Natural killer cell treated with Interleukin-12 subunit alpha and Interleukin-12 subunit beta and Interleukin-15 and Interleukin-18, amount 100 ng/mL, for 72 hours (primary cell): Measurements from ENCODE around the gene TBCB. TPM values are rescaled to one million over a fixed set of nuclear protein-coding genes. Genes with fewer than 3 reads are reported as not detected.

Source experiments
- ATAC-seq, 2 donors: fragments of 150-1000 bp; cut with Tn5 transposase in 1 of 2; sonication (Bioruptor Pico), chemical (Tn5 transposase) in 1 of 2; 2 replicates each; pipeline ENCODE4 v1.10.0; 2021
- DNase-seq: peaks from one replicate; pipeline ENCODE4 v3.0.0; 2022; ENCODE audit warnings: low spot score
- H3K27ac Mint-ChIP-seq, 2 donors: 1 replicate in 1 of 2; 2 replicates in 1 of 2; pipeline ENCODE4 v1.8.0; 2022; ENCODE audit warnings: mixed read lengths in 2 of 2, mild to moderate bottlenecking in 1 of 2, moderate library complexity in 1 of 2
- H3K27me3 Mint-ChIP-seq, 2 donors: 1 replicate in 1 of 2; 2 replicates in 1 of 2; pipeline ENCODE4 v1.8.0; 2022; ENCODE audit warnings: mixed read lengths in 2 of 2
- H3K36me3 Mint-ChIP-seq: one replicate; pipeline ENCODE4 v1.8.0; 2022; ENCODE audit warnings: mixed read lengths
- H3K4me1 Mint-ChIP-seq, 2 donors: 1 replicate in 1 of 2; 2 replicates in 1 of 2; pipeline ENCODE4 v1.8.0; 2022; ENCODE audit warnings: low read depth in 2 of 2, mixed read lengths in 2 of 2, mild to moderate bottlenecking in 1 of 2
- H3K4me3 Mint-ChIP-seq: one replicate; pipeline ENCODE4 v1.8.0; 2022; ENCODE audit warnings: mixed read lengths
- H3K9me3 Mint-ChIP-seq: 2 replicates; pipeline ENCODE4 v1.8.0; 2022; ENCODE audit warnings: mixed read lengths
- total RNA-seq, 2 donors: library from RNA; stranded (reverse); gene quantifications; one replicate each; pipeline ENCODE4 v1.2.3, GENCODE V29; 2022

TBCB gene
- total RNA-seq, 2 donors from 2014 or later = 130 to 141 TPM

DNA sequence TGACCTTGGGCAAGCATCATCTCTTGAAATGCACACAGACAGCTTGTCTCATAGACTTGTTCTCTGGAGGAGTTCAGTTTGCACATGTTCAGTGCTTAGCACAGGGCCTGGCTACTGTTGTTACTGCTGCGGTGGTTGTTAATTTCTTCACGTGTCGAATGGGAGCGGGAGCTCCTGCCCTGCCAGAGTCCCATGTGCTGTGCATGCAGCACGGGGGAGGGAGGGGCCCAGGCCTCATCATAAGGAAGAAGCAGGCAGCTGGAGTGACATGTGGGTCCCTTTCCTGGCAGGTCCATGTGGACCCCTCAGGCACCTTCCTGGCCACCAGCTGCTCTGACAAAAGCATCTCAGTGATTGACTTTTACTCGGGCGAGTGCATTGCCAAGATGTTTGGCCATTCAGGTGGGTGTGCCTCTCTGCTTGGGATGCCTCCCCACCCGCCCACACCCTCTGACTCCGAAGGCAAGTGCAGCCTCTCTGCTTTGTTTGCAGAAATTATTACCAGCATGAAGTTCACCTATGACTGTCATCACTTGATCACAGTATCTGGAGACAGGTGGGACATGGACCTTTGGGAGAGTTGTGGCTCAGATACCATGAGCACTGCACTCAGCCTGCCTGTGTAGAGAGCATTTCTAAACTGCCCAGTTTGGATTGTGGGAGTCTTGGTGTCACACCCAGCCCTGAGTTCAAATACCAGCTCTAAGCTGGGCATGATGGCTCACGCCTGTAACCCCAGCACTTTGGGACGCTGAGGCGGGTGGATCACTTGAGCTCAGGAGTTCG is 24.2 kb upstream of the TBCB start:
- peaks cover 0 to 5% of the 10 kb centered on the region in 2 donors for H3K4me1 Mint-ChIP-seq
- ATAC-seq (no peak), DNase-seq (no peak)
- no peaks in the 10 kb centered on the region for H3K36me3 Mint-ChIP-seq
- H3K9me3 Mint-ChIP-seq = no peaks in the 10 kb centered on the region
- H3K27me3 Mint-ChIP-seq = no peaks in the 10 kb centered on the region
- H3K4me3 Mint-ChIP-seq = no peak overlapping the region
- no peak overlapping the region for H3K27ac Mint-ChIP-seq

- H3K36me3 Mint-ChIP-seq = peaks cover 5% of the 10 kb centered on the region
- H3K9me3 Mint-ChIP-seq = no peaks in the 10 kb centered on the region
- H3K27ac Mint-ChIP-seq = no peak overlapping the region
- peaks cover 0 to 7% of the 10 kb centered on the region in 2 donors for H3K4me1 Mint-ChIP-seq
- H3K27me3 Mint-ChIP-seq = no peaks in the 10 kb centered on the region
- H3K4me3 Mint-ChIP-seq = no peak overlapping the region
- ATAC-seq (no peak), DNase-seq (no peak)
Observed at GRCh38 chr19:36092566-36092965, 22.7 kb upstream of the TBCB start.

GRCh38 chr19:36093146-36093662 is 22.1 kb upstream of the TBCB start:
- no peaks in the 10 kb centered on the region for H3K9me3 Mint-ChIP-seq
- no peak for ATAC-seq
- no peak for DNase-seq
- H3K36me3 Mint-ChIP-seq = peaks cover 5% of the 10 kb centered on the region
- H3K4me1 Mint-ChIP-seq = peaks cover 0 to 7% of the 10 kb centered on the region in 2 donors
- H3K27me3 Mint-ChIP-seq = no peaks in the 10 kb centered on the region
- peak overlapping the region in 1 of 2 donors; percentile 31 for H3K27ac Mint-ChIP-seq
- no peak overlapping the region for H3K4me3 Mint-ChIP-seq

DNA sequence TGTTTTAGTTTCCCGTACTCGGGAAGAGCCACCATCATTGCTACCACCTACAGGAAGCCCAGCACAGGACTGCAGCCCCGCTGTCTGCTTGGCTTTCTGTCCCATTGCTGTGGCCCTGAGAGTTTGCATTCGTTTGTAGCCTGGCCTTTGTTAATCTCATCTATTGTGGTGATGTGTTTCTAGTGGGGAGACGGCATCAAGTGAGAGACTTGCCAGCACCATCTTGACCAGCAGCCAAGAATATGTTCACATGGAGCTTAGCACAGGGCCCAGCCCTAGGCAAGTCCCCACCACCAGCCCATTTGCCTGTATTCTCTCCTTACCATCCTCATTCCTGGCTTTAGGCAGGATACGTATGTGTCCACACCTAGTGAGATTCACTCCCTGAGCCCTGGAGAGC is 21.6 kb upstream of the TBCB start:
- H3K9me3 Mint-ChIP-seq = no peaks in the 10 kb centered on the region
- peak overlapping the region in 1 of 2 donors; percentile 31 for H3K27ac Mint-ChIP-seq
- ATAC-seq (no peak), DNase-seq (no peak)
- H3K36me3 Mint-ChIP-seq = peaks cover 9% of the 10 kb centered on the region
- H3K4me3 Mint-ChIP-seq = no peak overlapping the region
- H3K27me3 Mint-ChIP-seq = no peaks in the 10 kb centered on the region
- peaks cover 0 to 7% of the 10 kb centered on the region in 2 donors for H3K4me1 Mint-ChIP-seq

DNA sequence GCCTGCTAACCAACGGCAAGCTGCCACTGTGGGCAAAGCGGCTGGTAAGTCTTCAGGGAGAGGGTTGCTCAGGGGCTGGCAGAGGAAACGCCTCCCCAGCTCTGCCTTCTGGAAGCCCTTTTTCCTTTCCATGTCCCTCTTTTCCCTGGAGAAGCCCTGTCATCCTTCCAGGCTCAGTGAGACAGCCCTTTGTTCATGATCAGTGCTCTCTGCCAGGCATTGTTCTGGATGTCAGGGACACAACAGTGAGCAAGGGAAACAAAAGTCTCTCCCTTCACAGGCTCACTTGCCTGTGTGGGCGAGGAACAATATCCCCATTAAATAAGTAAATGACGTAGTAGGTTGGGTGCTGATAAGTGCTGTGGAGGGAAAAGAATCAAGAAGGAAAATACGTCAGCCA is 18.2 kb upstream of the TBCB start:
- no peak overlapping the region for H3K4me3 Mint-ChIP-seq
- H3K36me3 Mint-ChIP-seq = peaks cover 9% of the 10 kb centered on the region
- ATAC-seq = no peak
- peaks cover 0 to 5% of the 10 kb centered on the region in 2 donors for H3K4me1 Mint-ChIP-seq
- no peak overlapping the region for H3K27ac Mint-ChIP-seq
- no peaks in the 10 kb centered on the region for H3K9me3 Mint-ChIP-seq
- no peaks in the 10 kb centered on the region for H3K27me3 Mint-ChIP-seq
- DNase-seq = no peak

- H3K27me3 Mint-ChIP-seq = no peaks in the 10 kb centered on the region
- H3K4me3 Mint-ChIP-seq = no peak overlapping the region
- peaks cover 9% of the 10 kb centered on the region for H3K36me3 Mint-ChIP-seq
- no peaks in the 10 kb centered on the region for H3K9me3 Mint-ChIP-seq
- H3K4me1 Mint-ChIP-seq = peaks cover 0 to 2% of the 10 kb centered on the region in 2 donors
- DNase-seq (no peak), ATAC-seq (no peak)
- H3K27ac Mint-ChIP-seq = no peak overlapping the region
Observed at GRCh38 chr19:36099166-36099785, 16.0 kb upstream of the TBCB start.

DNA sequence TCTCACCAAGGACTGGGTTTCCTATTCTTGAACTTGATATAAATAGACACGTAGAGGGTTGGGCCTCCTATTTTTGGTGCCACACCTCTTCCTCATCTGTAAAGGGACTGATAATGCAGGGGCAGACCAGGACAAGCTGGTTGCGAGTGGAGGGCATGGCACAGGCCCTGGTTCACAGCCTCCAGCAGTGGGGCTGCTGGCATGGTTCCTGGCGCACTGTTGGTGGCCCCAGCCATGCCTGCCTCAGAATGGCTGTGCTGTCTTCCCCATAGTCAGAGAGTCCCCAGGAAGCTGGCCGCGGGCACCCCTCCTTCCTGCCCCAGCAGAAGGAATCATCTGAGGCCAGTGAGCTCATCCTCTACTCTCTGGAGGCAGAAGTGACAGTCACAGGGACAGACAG is 14.8 kb upstream of the TBCB start:
- no peak for DNase-seq
- H3K36me3 Mint-ChIP-seq = peaks cover 9% of the 10 kb centered on the region
- no peak overlapping the region for H3K27ac Mint-ChIP-seq
- no peaks in the 10 kb centered on the region for H3K9me3 Mint-ChIP-seq
- H3K4me3 Mint-ChIP-seq = no peak overlapping the region
- H3K27me3 Mint-ChIP-seq = no peaks in the 10 kb centered on the region
- ATAC-seq = peak in 1 of 2 donors; percentile 13
- H3K4me1 Mint-ChIP-seq = peaks cover 0 to 2% of the 10 kb centered on the region in 2 donors

- peaks cover 0 to 4% of the 10 kb centered on the region in 2 donors for H3K4me1 Mint-ChIP-seq
- H3K27ac Mint-ChIP-seq = no peak overlapping the region
- DNase-seq = no peak
- H3K27me3 Mint-ChIP-seq = no peaks in the 10 kb centered on the region
- H3K36me3 Mint-ChIP-seq = peaks cover 9% of the 10 kb centered on the region
- no peak for ATAC-seq
- no peaks in the 10 kb centered on the region for H3K9me3 Mint-ChIP-seq
- no peak overlapping the region for H3K4me3 Mint-ChIP-seq
Observed at GRCh38 chr19:36101550-36102327, 13.5 kb upstream of the TBCB start.

- no peak for DNase-seq
- Mint-ChIP-seq H3K27ac (no peak overlapping the region), H3K27me3 (no peaks in the 10 kb centered on the region)
Observed at GRCh38 chr19:36103040-36103626, 12.1 kb upstream of the TBCB start.

DNA sequence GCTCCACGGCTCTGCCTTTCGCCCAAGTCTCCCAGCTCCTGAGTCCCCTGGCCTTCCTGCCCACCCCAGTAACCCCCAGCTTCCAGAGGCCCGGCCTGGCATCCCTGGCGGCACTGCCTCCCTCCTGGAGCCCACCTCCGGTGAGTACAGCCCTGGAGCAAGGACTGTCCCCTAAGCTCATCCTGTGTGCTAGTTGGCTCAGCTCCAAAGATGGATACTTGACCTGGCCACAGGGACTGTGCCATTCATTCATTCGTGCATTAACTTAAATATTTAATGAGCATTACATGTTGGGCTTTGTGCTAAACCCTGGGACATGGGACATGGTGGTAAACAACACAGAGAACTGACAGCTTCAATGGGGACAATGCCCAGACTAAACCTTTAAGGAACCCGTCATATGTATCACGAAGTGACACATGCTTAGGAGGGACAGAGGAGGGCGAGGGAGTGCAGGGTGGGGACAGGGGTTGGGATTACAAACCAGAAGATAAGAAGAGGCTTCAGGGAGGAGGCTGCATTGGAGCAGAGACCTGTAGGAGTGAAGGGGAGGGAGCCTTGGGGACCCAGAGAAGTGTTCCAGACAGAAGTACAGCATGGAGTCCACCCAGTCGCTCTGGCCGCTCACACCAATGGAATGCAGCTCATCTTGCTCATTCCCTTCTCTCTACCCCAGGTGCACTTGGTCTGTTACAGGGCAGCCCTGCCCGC is 11.3 kb upstream of the TBCB start:
- ATAC-seq (no peak), DNase-seq (no peak)
- Mint-ChIP-seq H3K27ac (no peak overlapping the region), H3K9me3 (no peaks in the 10 kb centered on the region), H3K27me3 (no peaks in the 10 kb centered on the region), H3K4me1 (peaks cover 0 to 2% of the 10 kb centered on the region in 2 donors), H3K36me3 (no peaks in the 10 kb centered on the region), H3K4me3 (no peak overlapping the region)

More at GRCh38 chr19:36103040-36103626, 12.1 kb upstream of the TBCB start:
- Mint-ChIP-seq H3K36me3 (peaks cover 4% of the 10 kb centered on the region), H3K4me3 (no peak overlapping the region), H3K9me3 (no peaks in the 10 kb centered on the region), H3K4me1 (peaks cover 0 to 2% of the 10 kb centered on the region in 2 donors)
- no peak for ATAC-seq

- Mint-ChIP-seq H3K4me1 (peaks cover 0 to 2% of the 10 kb centered on the region in 2 donors), H3K9me3 (no peaks in the 10 kb centered on the region), H3K27ac (no peak overlapping the region), H3K36me3 (no peaks in the 10 kb centered on the region), H3K27me3 (no peaks in the 10 kb centered on the region), H3K4me3 (no peak overlapping the region)
- DNase-seq = no peak
- no peak for ATAC-seq
Observed at GRCh38 chr19:36106441-36106840, 8.8 kb upstream of the TBCB start.

DNA sequence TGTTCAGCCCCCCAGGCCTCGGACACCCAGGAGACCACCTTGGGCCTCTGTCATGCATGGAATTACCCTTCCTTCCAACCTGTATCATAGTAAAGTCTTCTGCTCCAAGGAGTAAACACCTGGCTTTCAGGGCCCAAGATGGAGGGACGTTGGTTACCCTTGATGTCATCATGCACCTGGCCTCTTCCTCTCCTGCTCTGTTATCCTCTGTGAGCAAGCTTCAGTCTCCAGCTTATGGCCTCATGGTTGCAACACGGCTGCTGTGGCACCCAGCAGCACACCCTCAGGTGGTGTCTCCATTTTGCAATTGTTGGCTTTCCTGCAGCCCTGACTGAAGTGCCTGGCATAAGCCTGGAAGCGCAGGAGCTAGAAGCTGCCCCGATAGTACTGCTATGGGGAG is 8.3 kb upstream of the TBCB start:
- H3K27me3 Mint-ChIP-seq = no peaks in the 10 kb centered on the region
- DNase-seq (no peak), ATAC-seq (no peak)
- no peak overlapping the region for H3K27ac Mint-ChIP-seq
- peaks cover 0 to 2% of the 10 kb centered on the region in 2 donors for H3K4me1 Mint-ChIP-seq
- H3K9me3 Mint-ChIP-seq = no peaks in the 10 kb centered on the region
- no peak overlapping the region for H3K4me3 Mint-ChIP-seq
- no peaks in the 10 kb centered on the region for H3K36me3 Mint-ChIP-seq

GRCh38 chr19:36108684-36109083 is 6.6 kb upstream of the TBCB start:
- H3K4me1 Mint-ChIP-seq = peaks cover 10% of the 10 kb centered on the region in 2 donors
- DNase-seq (no peak), ATAC-seq (no peak)
- no peaks in the 10 kb centered on the region for H3K27me3 Mint-ChIP-seq
- H3K27ac Mint-ChIP-seq = no peak overlapping the region
- no peaks in the 10 kb centered on the region for H3K36me3 Mint-ChIP-seq
- H3K9me3 Mint-ChIP-seq = no peaks in the 10 kb centered on the region
- H3K4me3 Mint-ChIP-seq = no peak overlapping the region
